Liver (tissue), 2 donors: ENCODE measurements around the gene S100A12.

Experiments used
- YY1 ChIP-seq: IDR thresholded peaks from 2 replicates; pipeline ENCODE4 v1.6.1; 2016; ENCODE audit warnings: antibody characterized with exemption, mild to moderate bottlenecking
- TF ChIP-seq, protein P1 (sequence below): IDR thresholded peaks from 2 replicates; pipeline ENCODE4 v1.6.1; 2016; ENCODE audit warnings: antibody characterized with exemption, mild to moderate bottlenecking
- TF ChIP-seq, protein P2 (sequence below): fragments of 150-350 bp; IDR thresholded peaks from 2 replicates; pipeline ENCODE4 v1.5.1; 2017; ENCODE audit warnings: improper control_type of control experiment, low read depth, low read length; ENCODE audit not compliant: missing input control
- donor health status: healthy.

DNA sequence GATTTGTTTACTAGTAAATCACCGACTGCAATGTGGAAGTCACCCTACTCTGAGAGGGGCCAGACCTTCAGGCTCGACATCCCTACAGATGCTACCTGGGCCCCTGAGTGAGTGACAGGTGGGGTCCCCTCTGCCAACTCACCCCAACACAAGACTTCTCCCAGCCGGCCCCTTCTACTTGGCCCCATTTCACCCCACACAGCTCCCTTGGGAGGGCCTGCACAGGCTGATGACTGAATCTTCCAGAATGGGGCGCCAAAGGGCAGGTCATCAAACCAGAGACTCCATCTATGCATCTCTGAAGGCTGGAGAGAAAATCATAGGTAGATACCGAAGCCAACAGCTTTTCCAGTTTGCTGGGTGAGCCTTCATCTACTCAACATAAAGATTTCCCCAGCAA, 24.8 kb upstream of the S100A12 start:
- TF ChIP-seq, protein P1, sequence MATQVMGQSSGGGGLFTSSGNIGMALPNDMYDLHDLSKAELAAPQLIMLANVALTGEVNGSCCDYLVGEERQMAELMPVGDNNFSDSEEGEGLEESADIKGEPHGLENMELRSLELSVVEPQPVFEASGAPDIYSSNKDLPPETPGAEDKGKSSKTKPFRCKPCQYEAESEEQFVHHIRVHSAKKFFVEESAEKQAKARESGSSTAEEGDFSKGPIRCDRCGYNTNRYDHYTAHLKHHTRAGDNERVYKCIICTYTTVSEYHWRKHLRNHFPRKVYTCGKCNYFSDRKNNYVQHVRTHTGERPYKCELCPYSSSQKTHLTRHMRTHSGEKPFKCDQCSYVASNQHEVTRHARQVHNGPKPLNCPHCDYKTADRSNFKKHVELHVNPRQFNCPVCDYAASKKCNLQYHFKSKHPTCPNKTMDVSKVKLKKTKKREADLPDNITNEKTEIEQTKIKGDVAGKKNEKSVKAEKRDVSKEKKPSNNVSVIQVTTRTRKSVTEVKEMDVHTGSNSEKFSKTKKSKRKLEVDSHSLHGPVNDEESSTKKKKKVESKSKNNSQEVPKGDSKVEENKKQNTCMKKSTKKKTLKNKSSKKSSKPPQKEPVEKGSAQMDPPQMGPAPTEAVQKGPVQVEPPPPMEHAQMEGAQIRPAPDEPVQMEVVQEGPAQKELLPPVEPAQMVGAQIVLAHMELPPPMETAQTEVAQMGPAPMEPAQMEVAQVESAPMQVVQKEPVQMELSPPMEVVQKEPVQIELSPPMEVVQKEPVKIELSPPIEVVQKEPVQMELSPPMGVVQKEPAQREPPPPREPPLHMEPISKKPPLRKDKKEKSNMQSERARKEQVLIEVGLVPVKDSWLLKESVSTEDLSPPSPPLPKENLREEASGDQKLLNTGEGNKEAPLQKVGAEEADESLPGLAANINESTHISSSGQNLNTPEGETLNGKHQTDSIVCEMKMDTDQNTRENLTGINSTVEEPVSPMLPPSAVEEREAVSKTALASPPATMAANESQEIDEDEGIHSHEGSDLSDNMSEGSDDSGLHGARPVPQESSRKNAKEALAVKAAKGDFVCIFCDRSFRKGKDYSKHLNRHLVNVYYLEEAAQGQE: no peak
- no peak for TF ChIP-seq YY1
- TF ChIP-seq, protein P2, sequence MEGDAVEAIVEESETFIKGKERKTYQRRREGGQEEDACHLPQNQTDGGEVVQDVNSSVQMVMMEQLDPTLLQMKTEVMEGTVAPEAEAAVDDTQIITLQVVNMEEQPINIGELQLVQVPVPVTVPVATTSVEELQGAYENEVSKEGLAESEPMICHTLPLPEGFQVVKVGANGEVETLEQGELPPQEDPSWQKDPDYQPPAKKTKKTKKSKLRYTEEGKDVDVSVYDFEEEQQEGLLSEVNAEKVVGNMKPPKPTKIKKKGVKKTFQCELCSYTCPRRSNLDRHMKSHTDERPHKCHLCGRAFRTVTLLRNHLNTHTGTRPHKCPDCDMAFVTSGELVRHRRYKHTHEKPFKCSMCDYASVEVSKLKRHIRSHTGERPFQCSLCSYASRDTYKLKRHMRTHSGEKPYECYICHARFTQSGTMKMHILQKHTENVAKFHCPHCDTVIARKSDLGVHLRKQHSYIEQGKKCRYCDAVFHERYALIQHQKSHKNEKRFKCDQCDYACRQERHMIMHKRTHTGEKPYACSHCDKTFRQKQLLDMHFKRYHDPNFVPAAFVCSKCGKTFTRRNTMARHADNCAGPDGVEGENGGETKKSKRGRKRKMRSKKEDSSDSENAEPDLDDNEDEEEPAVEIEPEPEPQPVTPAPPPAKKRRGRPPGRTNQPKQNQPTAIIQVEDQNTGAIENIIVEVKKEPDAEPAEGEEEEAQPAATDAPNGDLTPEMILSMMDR: no peak
